ENCODE results near the gene DDI2.
A peak's percentile ranks its signal among the peaks of the same experiment; 100 is the strongest.

DDI2 gene

DNA sequence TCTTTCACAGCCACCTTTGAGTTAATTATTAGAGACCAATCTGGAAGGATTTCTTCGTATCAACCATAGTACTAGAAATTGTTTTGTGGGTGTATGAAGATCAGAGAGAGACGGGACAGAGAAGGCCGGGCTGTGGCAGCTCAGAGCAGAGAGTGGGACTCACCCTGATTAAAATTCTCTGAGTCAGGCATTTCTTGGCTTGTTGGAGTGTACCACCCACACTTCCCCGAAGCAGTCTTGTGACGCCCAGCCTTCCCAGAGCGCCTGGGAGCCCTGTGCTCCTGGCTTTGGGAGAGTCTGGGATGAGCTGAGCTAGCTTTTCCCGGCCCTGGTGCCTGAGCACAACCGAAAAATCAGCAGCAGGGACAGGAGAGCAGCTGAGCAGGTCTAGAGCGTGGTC is 86.3 kb downstream of the DDI2 start:
- peak overlapping the region; percentile 39 for H3K4me3 ChIP-seq (ENCODE audit: low read length)
- TF ChIP-seq CTCF (conservative IDR thresholded peaks at IDR 0.05; ENCODE audit: low read length): no peak
- peak; percentile 91 for DNase-seq (ENCODE audit: low read depth)

DNA sequence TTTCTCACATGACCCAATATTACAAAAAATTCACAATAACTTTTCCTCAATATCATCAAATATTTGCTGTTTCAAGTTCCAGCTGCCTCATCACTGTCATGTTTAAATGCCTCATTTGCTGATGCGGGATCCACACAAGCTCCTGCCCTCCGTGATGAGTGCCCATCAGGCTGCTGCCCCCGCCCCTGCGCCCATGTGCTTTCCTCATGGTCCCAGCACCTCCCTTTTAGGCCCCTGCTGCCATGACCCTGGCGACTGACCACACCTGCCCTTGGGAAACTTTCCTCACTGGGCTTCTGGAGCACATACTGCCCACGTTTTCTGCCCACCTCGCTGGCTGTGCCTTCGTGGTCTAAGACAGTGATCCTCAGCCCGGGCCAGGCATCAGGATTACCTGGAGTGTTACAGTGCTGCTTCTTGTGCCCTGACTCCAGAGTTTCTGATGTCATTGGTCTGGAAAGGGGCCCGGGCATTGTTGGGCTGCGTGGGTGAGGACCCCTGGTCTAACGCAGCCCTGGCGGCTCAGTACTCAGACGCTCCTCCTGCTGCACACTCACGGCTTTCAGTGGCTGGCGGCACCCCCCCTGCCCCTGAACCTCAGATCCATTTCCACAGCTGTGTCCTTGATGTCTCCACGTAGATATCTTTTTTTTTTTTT is 87.4 kb downstream of the DDI2 start:
- no peak for DNase-seq (ENCODE audit: low read depth)
- TF ChIP-seq CTCF (conservative IDR thresholded peaks at IDR 0.05; ENCODE audit: low read length): no peak
- H3K4me3 ChIP-seq (ENCODE audit: low read length): no peak overlapping the region

DNA sequence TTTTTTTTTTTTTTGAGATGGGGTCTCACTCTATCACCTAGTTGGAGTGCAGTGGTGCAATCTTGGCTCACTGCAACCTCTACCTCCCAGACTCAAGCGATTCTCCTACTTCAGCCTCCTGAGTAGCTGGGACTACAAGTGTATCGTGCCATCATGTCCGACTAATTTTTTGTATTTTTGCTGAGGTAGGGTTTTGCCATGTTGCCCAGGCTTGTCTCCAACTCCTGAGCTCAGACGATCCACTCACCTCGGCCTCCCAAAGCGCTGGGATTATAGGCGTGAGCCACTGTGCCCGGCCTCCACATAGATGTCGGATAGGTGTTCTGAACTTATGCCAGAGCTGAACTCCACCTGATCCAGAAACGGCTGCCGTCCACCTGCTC is 87.9 kb downstream of the DDI2 start:
- DNase-seq (ENCODE audit: low read depth): no peak
- H3K4me3 ChIP-seq (ENCODE audit: low read length): no peak overlapping the region
- no peak for TF ChIP-seq CTCF (conservative IDR thresholded peaks at IDR 0.05; ENCODE audit: low read length)

GRCh38 chr1:15706751-15707150 is 89.5 kb downstream of the DDI2 start:
- DNase-seq (ENCODE audit: low read depth): no peak
- TF ChIP-seq CTCF (conservative IDR thresholded peaks at IDR 0.05; ENCODE audit: low read length): no peak
- H3K4me3 ChIP-seq (ENCODE audit: low read length): no peak overlapping the region

GRCh38 chr1:15707239-15707925 is 90.1 kb downstream of the DDI2 start:
- no peak overlapping the region for H3K4me3 ChIP-seq (ENCODE audit: low read length)
- DNase-seq (ENCODE audit: low read depth): no peak
- TF ChIP-seq CTCF (conservative IDR thresholded peaks at IDR 0.05; ENCODE audit: low read length): no peak

GRCh38 chr1:15708486-15709137 is 91.4 kb downstream of the DDI2 start:
- no peak for DNase-seq (ENCODE audit: low read depth)

More at GRCh38 chr1:15708486-15709137, 91.4 kb downstream of the DDI2 start:
- H3K4me3 ChIP-seq (ENCODE audit: low read length): no peak overlapping the region
- no peak for TF ChIP-seq CTCF (conservative IDR thresholded peaks at IDR 0.05; ENCODE audit: low read length)

All from AG10803 (cell line).